Loucy (cell line): Measurements from ENCODE around the gene IER5.

ENCODE experiments used
- H2AFZ ChIP-seq: fragments of 200-600 bp; sonication (generic); 2 replicates; pipeline ENCODE4 v1.6.0; 2016; ENCODE audit warnings: antibody characterized with exemption, mild to moderate bottlenecking, low read length, moderate library complexity
- H3F3A ChIP-seq: fragments of 200-600 bp; 2 replicates; pipeline ENCODE4 v1.6.0; 2016; ENCODE audit warnings: antibody characterized with exemption, low read depth, mild to moderate bottlenecking
- H3K27me3 ChIP-seq: fragments of 200-600 bp; sonication (generic); 2 replicates; pipeline ENCODE4 v1.6.1; 2014; ENCODE audit warnings: low read length, mild to moderate bottlenecking; ENCODE audit not compliant: insufficient read depth, poor library complexity, severe bottlenecking
- H3K36me3 ChIP-seq: fragments of 200-600 bp; sonication (generic); 2 replicates; pipeline ENCODE4 v1.6.1; 2016; ENCODE audit warnings: low read length; ENCODE audit not compliant: insufficient read depth
- H3K4me1 ChIP-seq: fragments of 200-600 bp; sonication (generic); 2 replicates; pipeline ENCODE4 v1.5.1; 2014; ENCODE audit warnings: low read length, mild to moderate bottlenecking; ENCODE audit not compliant: insufficient read depth, poor library complexity, severe bottlenecking
- H3K4me2 ChIP-seq: fragments of 200-600 bp; sonication (generic); 2 replicates; pipeline ENCODE4 v1.6.0; 2014; ENCODE audit warnings: antibody characterized with exemption, low read length, low read depth, mild to moderate bottlenecking; ENCODE audit not compliant: poor library complexity, severe bottlenecking
- H3K4me3 ChIP-seq: fragments of 200-600 bp; sonication (generic); 2 replicates; pipeline ENCODE4 v1.5.1; 2014; ENCODE audit warnings: low read length, mild to moderate bottlenecking, mixed read lengths; ENCODE audit not compliant: poor library complexity, severe bottlenecking
- H3K79me2 ChIP-seq: fragments of 200-600 bp; sonication (generic); 2 replicates; pipeline ENCODE4 v1.6.1; 2014; ENCODE audit warnings: low read length; ENCODE audit not compliant: insufficient read depth
- H3K9ac ChIP-seq: fragments of 200-600 bp; sonication (generic); 2 replicates; pipeline ENCODE4 v1.6.0; 2014; ENCODE audit warnings: mild to moderate bottlenecking, low read depth, low read length, moderate library complexity; ENCODE audit not compliant: poor library complexity, severe bottlenecking
- H3K9me2 ChIP-seq: fragments of 200-600 bp; sonication (generic); replicated peaks from 2 replicates; pipeline ENCODE4 v1.6.1; 2016; ENCODE audit warnings: low read depth, low read length, mixed read lengths
- H3K9me3 ChIP-seq: fragments of 200-600 bp; sonication (generic); 2 replicates; pipeline ENCODE4 v1.6.1; 2014; ENCODE audit warnings: mild to moderate bottlenecking, antibody characterized with exemption, low read length, low read depth; ENCODE audit not compliant: insufficient read depth
- H4K20me1 ChIP-seq: fragments of 200-600 bp; sonication (generic); 2 replicates; pipeline ENCODE4 v1.6.0; 2014; ENCODE audit warnings: antibody characterized with exemption, low read length, mild to moderate bottlenecking; ENCODE audit not compliant: insufficient read depth, poor library complexity, severe bottlenecking
- CTCF ChIP-seq: fragments of 200-600 bp; sonication (generic); conservative IDR thresholded peaks from 2 replicates; pipeline ENCODE4 v1.5.1; 2014; ENCODE audit warnings: mild to moderate bottlenecking, antibody characterized with exemption, low read length
- EZH2phosphoT487 ChIP-seq: fragments of 200-600 bp; IDR thresholded peaks from 2 replicates; pipeline ENCODE4 v1.6.1; 2018; ENCODE audit warnings: antibody characterized with exemption, mild to moderate bottlenecking, moderate library complexity, borderline replicate concordance

IER5 gene

GRCh38 chr1:181133441-181133951 is 45.0 kb downstream of the IER5 start:
- Histone ChIP-seq H3K79me2 (no peaks in the 10 kb centered on the region), H3K27me3 (no peaks in the 10 kb centered on the region), H3F3A (no peaks in the 10 kb centered on the region), H3K9me3 (no peaks in the 10 kb centered on the region), H3K36me3 (no peaks in the 10 kb centered on the region), H2AFZ (no peak overlapping the region), H3K9ac (no peak overlapping the region), H3K4me1 (peaks cover 39% of the 10 kb centered on the region), H3K9me2 (no peaks in the 10 kb centered on the region), H4K20me1 (no peaks in the 10 kb centered on the region), H3K4me2 (no peak overlapping the region), H3K4me3 (no peak overlapping the region)
- TF ChIP-seq EZH2phosphoT487 (no peak), CTCF (no peak)

GRCh38 chr1:181133969-181134418 is 45.5 kb downstream of the IER5 start:
- no peaks in the 10 kb centered on the region for H3F3A ChIP-seq
- no peaks in the 10 kb centered on the region for H3K79me2 ChIP-seq
- H2AFZ ChIP-seq, result no peak overlapping the region
- no peak overlapping the region for H3K4me3 ChIP-seq
- H3K9me3 ChIP-seq, result no peaks in the 10 kb centered on the region
- no peak for TF ChIP-seq CTCF
- TF ChIP-seq EZH2phosphoT487, result no peak
- no peaks in the 10 kb centered on the region for H3K9me2 ChIP-seq
- H3K27me3 ChIP-seq, result no peaks in the 10 kb centered on the region
- H3K4me1 ChIP-seq, result peaks cover 39% of the 10 kb centered on the region
- no peaks in the 10 kb centered on the region for H3K36me3 ChIP-seq
- H3K9ac ChIP-seq, result no peak overlapping the region
- no peak overlapping the region for H3K4me2 ChIP-seq
- no peaks in the 10 kb centered on the region for H4K20me1 ChIP-seq

GRCh38 chr1:181134543-181135436 is 46.3 kb downstream of the IER5 start:
- H3K4me1 ChIP-seq, result peaks cover 39% of the 10 kb centered on the region

More at GRCh38 chr1:181134543-181135436, 46.3 kb downstream of the IER5 start:
- no peaks in the 10 kb centered on the region for H4K20me1 ChIP-seq
- no peak overlapping the region for H2AFZ ChIP-seq
- TF ChIP-seq EZH2phosphoT487, result no peak
- TF ChIP-seq CTCF, result no peak
- H3K79me2 ChIP-seq, result no peaks in the 10 kb centered on the region
- no peaks in the 10 kb centered on the region for H3K9me2 ChIP-seq
- H3K9me3 ChIP-seq, result no peaks in the 10 kb centered on the region
- no peaks in the 10 kb centered on the region for H3F3A ChIP-seq
- peak overlapping the region; percentile 75 for H3K9ac ChIP-seq
- no peaks in the 10 kb centered on the region for H3K27me3 ChIP-seq
- H3K36me3 ChIP-seq, result no peaks in the 10 kb centered on the region
- no peak overlapping the region for H3K4me3 ChIP-seq
- H3K4me2 ChIP-seq, result peak overlapping the region; percentile 10
